Suprapubic skin (tissue), 4 donors: ENCODE measurements around the gene UVRAG.

Experiments
- EP300 ChIP-seq: sonication (generic); formaldehyde crosslinking; IDR thresholded peaks from one replicate; pipeline ENCODE4 v1.6.1; 2017; ENCODE audit warnings: antibody characterized with exemption
- POLR2A ChIP-seq, 2 donors: fragments of 450-650 bp; IDR thresholded peaks; one replicate each; pipeline ENCODE4 v1.6.1; 2017; ENCODE audit warnings: antibody characterized with exemption in 2 of 2, mild to moderate bottlenecking in 2 of 2, moderate library complexity in 2 of 2
- POLR2AphosphoS5 ChIP-seq, 3 donors: sonication (generic); formaldehyde crosslinking; IDR thresholded peaks; one replicate each; pipeline ENCODE4 v1.6.1; 2017; ENCODE audit warnings: antibody characterized with exemption in 3 of 3
- TF ChIP-seq, protein P1 (sequence below), 2 donors: fragments of 200-600 bp in 1 of 2; fragments of 450-650 bp in 1 of 2; sonication (generic) in 1 of 2; IDR thresholded peaks; one replicate each; pipeline ENCODE4 v1.5.1; 2016 to 2019; ENCODE audit warnings: antibody characterized with exemption in 2 of 2, mild to moderate bottlenecking in 1 of 2, moderate library complexity in 1 of 2

GRCh38 chr11:76134239-76134638, 319.2 kb downstream of the UVRAG start:
- TF ChIP-seq, protein P1, sequence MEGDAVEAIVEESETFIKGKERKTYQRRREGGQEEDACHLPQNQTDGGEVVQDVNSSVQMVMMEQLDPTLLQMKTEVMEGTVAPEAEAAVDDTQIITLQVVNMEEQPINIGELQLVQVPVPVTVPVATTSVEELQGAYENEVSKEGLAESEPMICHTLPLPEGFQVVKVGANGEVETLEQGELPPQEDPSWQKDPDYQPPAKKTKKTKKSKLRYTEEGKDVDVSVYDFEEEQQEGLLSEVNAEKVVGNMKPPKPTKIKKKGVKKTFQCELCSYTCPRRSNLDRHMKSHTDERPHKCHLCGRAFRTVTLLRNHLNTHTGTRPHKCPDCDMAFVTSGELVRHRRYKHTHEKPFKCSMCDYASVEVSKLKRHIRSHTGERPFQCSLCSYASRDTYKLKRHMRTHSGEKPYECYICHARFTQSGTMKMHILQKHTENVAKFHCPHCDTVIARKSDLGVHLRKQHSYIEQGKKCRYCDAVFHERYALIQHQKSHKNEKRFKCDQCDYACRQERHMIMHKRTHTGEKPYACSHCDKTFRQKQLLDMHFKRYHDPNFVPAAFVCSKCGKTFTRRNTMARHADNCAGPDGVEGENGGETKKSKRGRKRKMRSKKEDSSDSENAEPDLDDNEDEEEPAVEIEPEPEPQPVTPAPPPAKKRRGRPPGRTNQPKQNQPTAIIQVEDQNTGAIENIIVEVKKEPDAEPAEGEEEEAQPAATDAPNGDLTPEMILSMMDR (IDR thresholded peaks at IDR 0.05): no peak
- TF ChIP-seq POLR2AphosphoS5 (IDR thresholded peaks at IDR 0.05) (no peak), POLR2A (IDR thresholded peaks at IDR 0.05) (no peak), EP300 (no peak)
